GM12873 (cell line): ENCODE data around the gene ATG5.

ENCODE experiments used
- CTCF ChIP-seq: IDR thresholded peaks from 2 replicates; pipeline ENCODE4 v1.5.1; 2012; ENCODE audit warnings: low read depth, mild to moderate bottlenecking, moderate library complexity, low read length, control low read depth; ENCODE audit not compliant: insufficient read depth; ENCODE audit errors: missing control alignments

The ATG5 gene

GRCh38 chr6:106156413-106156812 is 169.1 kb downstream of the ATG5 start:
- TF ChIP-seq CTCF: no peak

GRCh38 chr6:106155219-106155830 is 170.2 kb downstream of the ATG5 start:
- no peak for TF ChIP-seq CTCF

- no peak for TF ChIP-seq CTCF
Measured at GRCh38 chr6:106154326-106154725, 171.2 kb downstream of the ATG5 start.

GRCh38 chr6:106152952-106153351 is 172.6 kb downstream of the ATG5 start:
- TF ChIP-seq CTCF: no peak

- TF ChIP-seq CTCF: no peak
Measured at GRCh38 chr6:106149472-106150069, 176.0 kb downstream of the ATG5 start.

GRCh38 chr6:106147476-106147875 is 178.1 kb downstream of the ATG5 start:
- TF ChIP-seq CTCF: no peak

GRCh38 chr6:106146852-106147351 is 178.7 kb downstream of the ATG5 start:
- TF ChIP-seq CTCF: no peak
